Astrocyte of the cerebellum (primary cell): ENCODE results near the gene SCN1B.

ENCODE experiments used
- DNase-seq: peaks from one replicate; pipeline ENCODE4 v3.0.0-alpha.2; 2011; ENCODE audit warnings: low read depth
- H3K4me3 ChIP-seq: 2 replicates; pipeline ENCODE4 v1.5.1; 2011; ENCODE audit warnings: mild to moderate bottlenecking, low read depth, low read length, moderate library complexity
- CTCF ChIP-seq: IDR thresholded peaks from 2 replicates; pipeline ENCODE4 v1.5.1; 2012; ENCODE audit warnings: low read length, low read depth, moderate library complexity, mild to moderate bottlenecking; ENCODE audit errors: missing control alignments
- in situ Hi-C: cut with HindIII; loops from 2 replicates; pipeline ENCODE4 v1.10.0; 2017; ENCODE audit warnings: low sequenced_read_pairs

The SCN1B gene

GRCh38 chr19:35037716-35038622 is 7.7 kb downstream of the SCN1B start:
- in situ Hi-C loops, result no loop called here
- TF ChIP-seq CTCF, result no peak
- DNase-seq, result no peak
- H3K4me3 ChIP-seq, result no peak overlapping the region

DNA sequence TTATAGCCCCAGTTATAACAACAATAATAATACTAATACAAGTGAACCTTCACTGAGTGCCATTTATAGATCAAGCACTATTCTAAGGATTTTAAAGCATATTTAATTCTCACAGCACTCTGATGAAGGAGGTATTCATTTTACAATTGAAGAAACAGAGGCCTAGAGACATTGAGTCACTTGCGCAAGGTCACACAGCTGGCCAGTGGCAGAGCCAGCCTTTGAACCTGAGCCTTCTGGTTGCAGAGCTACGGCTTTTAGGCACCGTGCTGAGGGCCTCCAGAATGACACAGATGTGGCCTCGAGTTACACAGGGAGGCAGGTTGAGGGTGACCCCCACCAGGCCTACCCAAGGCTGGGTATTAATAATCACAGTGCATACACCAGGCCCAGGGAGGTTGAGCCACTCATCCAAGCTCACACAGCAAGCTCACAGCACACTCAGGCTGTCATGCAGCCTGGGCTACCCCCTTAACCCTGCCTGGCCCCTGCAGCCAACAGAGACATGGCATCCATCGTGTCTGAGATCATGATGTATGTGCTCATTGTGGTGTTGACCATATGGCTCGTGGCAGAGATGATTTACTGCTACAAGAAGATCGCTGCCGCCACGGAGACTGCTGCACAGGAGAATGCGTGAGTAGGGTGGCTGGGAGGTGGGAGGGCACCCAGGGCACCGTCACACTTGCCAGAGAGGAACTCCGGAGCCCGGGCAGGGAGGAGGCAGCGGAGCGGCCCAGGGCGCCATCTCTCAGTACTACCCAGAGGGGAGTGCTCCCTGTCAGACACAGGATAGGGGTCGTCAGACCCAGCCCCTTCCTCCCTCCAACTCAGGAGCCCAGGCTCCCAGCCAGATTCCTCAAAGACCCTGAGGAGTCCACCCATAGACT is 8.6 kb downstream of the SCN1B start:
- TF ChIP-seq CTCF, result no peak
- no peak for DNase-seq
- in situ Hi-C loops, result no loop called here
- H3K4me3 ChIP-seq, result no peak overlapping the region

- no peak for TF ChIP-seq CTCF
- in situ Hi-C loops, result no loop called here
- no peak for DNase-seq
- H3K4me3 ChIP-seq, result no peak overlapping the region
These were observed 9.9 kb downstream of the SCN1B start for GRCh38 chr19:35039881-35040825.

DNA sequence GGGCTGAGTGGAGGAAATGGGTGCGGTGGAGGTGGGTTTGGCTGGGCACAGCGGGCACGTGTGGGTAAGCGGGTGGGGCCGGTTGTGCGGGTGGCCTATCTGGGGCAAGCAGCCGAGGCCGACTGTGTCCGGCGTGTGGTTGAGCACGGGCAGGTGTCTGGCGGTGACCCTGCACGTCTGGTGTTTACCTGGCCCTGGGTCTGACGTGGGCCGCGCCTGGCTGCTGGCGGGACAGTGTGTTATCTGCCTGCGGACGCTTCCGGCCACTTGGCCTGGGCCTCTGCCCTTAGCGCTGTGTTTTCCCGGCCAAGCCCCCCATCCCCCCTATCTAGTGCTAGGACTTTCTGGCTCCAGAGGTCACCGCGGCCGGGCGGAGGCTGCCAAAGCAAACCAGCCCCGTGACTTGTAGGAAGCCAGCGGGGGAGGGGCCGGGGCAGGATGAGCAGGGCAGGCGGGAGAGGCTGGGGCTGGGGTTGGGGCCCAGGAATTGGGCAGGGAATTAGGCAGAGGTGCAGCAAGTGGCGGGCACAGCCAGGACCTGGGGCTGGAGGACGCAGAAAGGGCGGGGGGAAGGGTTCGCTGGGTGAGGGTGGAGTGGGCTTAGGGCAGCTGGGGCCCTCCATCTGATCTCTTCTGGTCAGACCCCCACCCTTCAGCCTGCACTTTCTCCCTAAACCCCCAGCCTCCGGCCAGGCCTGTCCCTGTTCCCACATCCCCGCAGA is 10.7 kb downstream of the SCN1B start:
- no peak overlapping the region for H3K4me3 ChIP-seq
- in situ Hi-C loops, result no loop called here
- DNase-seq, result no peak
- no peak for TF ChIP-seq CTCF

GRCh38 chr19:35041548-35042055 is 11.3 kb downstream of the SCN1B start, which contains the start of gene HPN:
TSS of gene HPN (plus strand) at chr19:35041721. CDS start at chr19:35042507, 786 bp downstream.
- TF ChIP-seq CTCF, result no peak
- in situ Hi-C loops, result no loop called here
- DNase-seq, result no peak
- no peak within 1 kb of the TSS for H3K4me3 ChIP-seq
